Measurements from ENCODE around the gene OPA1.

OPA1 gene

DNA sequence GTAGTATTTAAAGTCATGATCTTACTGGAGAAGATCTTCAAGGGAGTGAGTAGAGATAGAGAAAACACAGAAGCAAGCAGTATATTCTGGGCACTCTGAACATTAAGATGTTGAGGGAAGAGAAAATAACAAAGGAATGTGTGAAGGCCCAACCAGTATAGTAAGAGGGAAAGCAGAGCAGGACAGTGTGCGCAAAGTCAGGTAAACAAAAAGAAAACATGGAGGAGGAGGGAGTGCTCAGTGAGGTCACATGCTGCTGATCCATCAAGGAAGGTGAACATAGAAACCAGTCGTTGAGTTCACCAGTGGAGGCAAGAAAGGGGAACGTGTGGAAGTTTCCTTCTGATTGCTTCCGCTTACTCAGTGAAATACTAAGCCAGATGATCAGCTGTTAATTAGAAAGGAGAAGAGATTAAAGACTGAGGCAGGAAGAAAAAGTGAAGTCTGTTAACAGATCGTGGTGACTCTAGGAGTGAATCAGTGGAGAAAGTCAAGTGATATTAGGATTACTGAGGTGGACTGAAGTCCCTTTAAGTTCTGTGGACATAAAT is 47.2 kb downstream of the OPA1 start:
- no peaks in the 10 kb centered on the region for H3K9me3 ChIP-seq (ENCODE audit: control insufficient read depth, low read length)
- no peak overlapping the region for H3K27ac ChIP-seq
- H2AFZ ChIP-seq = no peak overlapping the region
- H3K4me3 ChIP-seq (ENCODE audit: low read depth, low read length) = no peak overlapping the region
- no peak overlapping the region for H3K4me2 ChIP-seq (ENCODE audit: low read length)
- no peaks in the 10 kb centered on the region for H3K4me1 ChIP-seq
- no peaks in the 10 kb centered on the region for H3K36me3 ChIP-seq (ENCODE audit: control insufficient read depth, insufficient read depth, low read length)
- no peak overlapping the region for H3K9ac ChIP-seq
- TF ChIP-seq, protein P1, sequence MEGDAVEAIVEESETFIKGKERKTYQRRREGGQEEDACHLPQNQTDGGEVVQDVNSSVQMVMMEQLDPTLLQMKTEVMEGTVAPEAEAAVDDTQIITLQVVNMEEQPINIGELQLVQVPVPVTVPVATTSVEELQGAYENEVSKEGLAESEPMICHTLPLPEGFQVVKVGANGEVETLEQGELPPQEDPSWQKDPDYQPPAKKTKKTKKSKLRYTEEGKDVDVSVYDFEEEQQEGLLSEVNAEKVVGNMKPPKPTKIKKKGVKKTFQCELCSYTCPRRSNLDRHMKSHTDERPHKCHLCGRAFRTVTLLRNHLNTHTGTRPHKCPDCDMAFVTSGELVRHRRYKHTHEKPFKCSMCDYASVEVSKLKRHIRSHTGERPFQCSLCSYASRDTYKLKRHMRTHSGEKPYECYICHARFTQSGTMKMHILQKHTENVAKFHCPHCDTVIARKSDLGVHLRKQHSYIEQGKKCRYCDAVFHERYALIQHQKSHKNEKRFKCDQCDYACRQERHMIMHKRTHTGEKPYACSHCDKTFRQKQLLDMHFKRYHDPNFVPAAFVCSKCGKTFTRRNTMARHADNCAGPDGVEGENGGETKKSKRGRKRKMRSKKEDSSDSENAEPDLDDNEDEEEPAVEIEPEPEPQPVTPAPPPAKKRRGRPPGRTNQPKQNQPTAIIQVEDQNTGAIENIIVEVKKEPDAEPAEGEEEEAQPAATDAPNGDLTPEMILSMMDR (IDR thresholded peaks at IDR 0.05) = no peak
- no peaks in the 10 kb centered on the region for H3K27me3 ChIP-seq (ENCODE audit: control insufficient read depth, insufficient read depth, low read length)
- H3K79me2 ChIP-seq = no peaks in the 10 kb centered on the region

DNA sequence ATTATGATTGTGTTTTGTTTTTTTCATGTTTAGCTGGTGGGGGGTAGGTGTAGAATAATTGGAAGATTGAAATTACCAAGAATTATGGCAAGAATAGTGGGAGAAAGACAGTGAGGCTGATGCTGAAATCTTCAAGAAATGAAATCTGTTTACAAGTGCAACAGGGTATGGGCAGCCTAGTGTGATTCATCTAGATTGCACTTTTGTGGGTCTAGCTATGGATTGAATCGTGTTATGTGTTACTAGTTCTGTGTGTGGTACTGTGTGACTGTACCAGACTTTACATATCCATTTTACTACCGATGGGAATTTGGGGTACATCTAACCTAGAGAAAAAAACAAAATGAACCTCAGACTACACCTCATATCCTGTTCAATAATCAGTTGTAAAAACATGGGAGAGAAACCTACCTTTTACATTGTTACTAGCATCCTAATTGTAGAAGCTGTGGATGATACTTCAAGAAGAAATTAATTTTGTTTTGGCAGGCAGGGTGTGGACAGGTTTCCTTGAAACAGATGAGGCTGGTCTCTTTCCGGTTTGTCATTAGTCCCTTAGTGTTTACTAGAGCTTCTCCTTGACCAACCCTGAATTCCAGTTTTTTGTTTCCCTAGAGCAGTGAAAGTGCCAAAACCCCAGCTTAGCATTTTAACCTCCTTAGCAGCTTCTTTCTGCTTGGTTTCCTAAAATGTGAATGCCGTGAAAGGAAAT is 47.9 kb downstream of the OPA1 start:
- Histone ChIP-seq H3K79me2 (no peaks in the 10 kb centered on the region), H3K27me3 (ENCODE audit: control insufficient read depth, insufficient read depth, low read length) (no peaks in the 10 kb centered on the region), H2AFZ (no peak overlapping the region), H3K4me1 (no peaks in the 10 kb centered on the region), H3K9ac (no peak overlapping the region), H3K9me3 (ENCODE audit: control insufficient read depth, low read length) (no peaks in the 10 kb centered on the region), H3K4me3 (ENCODE audit: low read depth, low read length) (no peak overlapping the region), H3K36me3 (ENCODE audit: control insufficient read depth, insufficient read depth, low read length) (no peaks in the 10 kb centered on the region), H3K4me2 (ENCODE audit: low read length) (no peak overlapping the region), H3K27ac (no peak overlapping the region)
- TF ChIP-seq, protein P1 (IDR thresholded peaks at IDR 0.05) = no peak

DNA sequence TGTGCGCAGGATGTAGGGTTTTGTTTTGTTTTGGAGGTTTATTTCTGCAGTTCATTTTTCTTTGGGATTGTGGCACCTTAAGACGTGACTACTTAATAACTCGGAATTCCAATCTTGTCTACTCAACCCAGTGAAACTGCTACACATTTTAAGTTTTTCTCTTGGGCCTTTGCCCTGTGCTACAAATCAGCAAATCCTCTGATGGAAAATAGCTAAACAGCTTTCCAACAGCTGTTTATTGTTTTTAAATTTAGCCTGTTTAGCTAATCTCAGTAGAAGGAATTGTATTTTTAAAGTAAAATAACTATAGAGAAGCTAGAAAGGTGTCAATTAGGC is 48.4 kb downstream of the OPA1 start:
- Histone ChIP-seq H3K4me1 (no peaks in the 10 kb centered on the region), H3K9me3 (ENCODE audit: control insufficient read depth, low read length) (no peaks in the 10 kb centered on the region), H3K27me3 (ENCODE audit: control insufficient read depth, insufficient read depth, low read length) (no peaks in the 10 kb centered on the region), H3K36me3 (ENCODE audit: control insufficient read depth, insufficient read depth, low read length) (no peaks in the 10 kb centered on the region), H2AFZ (no peak overlapping the region), H3K4me2 (ENCODE audit: low read length) (no peak overlapping the region), H3K9ac (no peak overlapping the region), H3K4me3 (ENCODE audit: low read depth, low read length) (no peak overlapping the region), H3K27ac (no peak overlapping the region), H3K79me2 (no peaks in the 10 kb centered on the region)
- TF ChIP-seq, protein P1 (IDR thresholded peaks at IDR 0.05) = no peak

DNA sequence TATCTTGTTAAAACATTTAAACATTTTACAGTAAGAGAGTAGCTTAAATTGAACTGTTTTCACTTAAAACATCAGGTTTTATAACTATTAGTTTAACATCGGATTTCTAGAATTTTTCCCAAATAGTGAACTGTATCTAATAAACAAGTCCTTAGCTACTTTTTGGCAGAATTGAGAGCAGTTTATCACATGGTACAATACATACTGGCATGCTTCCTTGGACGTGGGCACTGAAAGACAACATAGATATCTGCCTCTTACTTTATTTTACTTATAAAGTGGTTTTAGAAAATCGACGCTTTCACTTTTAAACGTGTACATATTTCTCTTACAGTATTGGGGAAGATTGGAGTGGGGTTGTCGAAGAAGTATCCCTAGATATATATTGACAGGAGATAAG is 52.8 kb downstream of the OPA1 start:
- H3K27me3 ChIP-seq (ENCODE audit: control insufficient read depth, insufficient read depth, low read length) = no peaks in the 10 kb centered on the region
- no peaks in the 10 kb centered on the region for H3K4me1 ChIP-seq
- H3K4me2 ChIP-seq (ENCODE audit: low read length) = no peak overlapping the region
- no peak overlapping the region for H2AFZ ChIP-seq
- H3K36me3 ChIP-seq (ENCODE audit: control insufficient read depth, insufficient read depth, low read length) = no peaks in the 10 kb centered on the region
- TF ChIP-seq, protein P1 (IDR thresholded peaks at IDR 0.05) = no peak
- no peaks in the 10 kb centered on the region for H3K79me2 ChIP-seq
- no peak overlapping the region for H3K9ac ChIP-seq
- H3K9me3 ChIP-seq (ENCODE audit: control insufficient read depth, low read length) = no peaks in the 10 kb centered on the region
- H3K4me3 ChIP-seq (ENCODE audit: low read depth, low read length) = no peak overlapping the region
- H3K27ac ChIP-seq = no peak overlapping the region

DNA sequence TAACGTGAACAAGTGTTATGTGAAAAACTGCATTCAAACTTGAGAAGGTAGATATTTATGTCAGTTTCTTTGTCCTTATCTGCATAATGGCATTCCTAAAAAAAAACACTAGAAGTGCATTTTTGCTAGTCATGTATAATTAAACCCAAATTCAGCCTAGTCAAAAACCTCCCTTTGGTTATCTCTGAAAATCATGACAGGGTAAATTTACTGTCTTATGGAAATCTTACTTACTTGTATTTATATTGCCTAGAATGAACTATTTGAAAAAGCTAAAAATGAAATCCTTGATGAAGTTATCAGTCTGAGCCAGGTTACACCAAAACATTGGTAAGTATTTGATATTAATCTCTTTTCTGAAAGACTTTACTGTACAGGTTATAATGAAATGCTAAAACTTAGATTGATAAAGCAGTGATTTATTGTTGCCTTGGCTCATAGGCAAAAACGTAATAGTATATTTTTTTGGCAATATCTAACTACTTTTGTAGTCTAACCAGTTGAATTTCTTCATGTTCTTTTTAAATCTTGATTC is 55.6 kb downstream of the OPA1 start:
- no peaks in the 10 kb centered on the region for H3K27me3 ChIP-seq (ENCODE audit: control insufficient read depth, insufficient read depth, low read length)
- no peak overlapping the region for H3K27ac ChIP-seq
- H3K79me2 ChIP-seq = no peaks in the 10 kb centered on the region
- no peak overlapping the region for H3K4me3 ChIP-seq (ENCODE audit: low read depth, low read length)
- no peaks in the 10 kb centered on the region for H3K9me3 ChIP-seq (ENCODE audit: control insufficient read depth, low read length)
- TF ChIP-seq, protein P1 (IDR thresholded peaks at IDR 0.05) = no peak
- H2AFZ ChIP-seq = no peak overlapping the region
- H3K36me3 ChIP-seq (ENCODE audit: control insufficient read depth, insufficient read depth, low read length) = no peaks in the 10 kb centered on the region
- H3K9ac ChIP-seq = no peak overlapping the region
- no peak overlapping the region for H3K4me2 ChIP-seq (ENCODE audit: low read length)
- no peaks in the 10 kb centered on the region for H3K4me1 ChIP-seq
